Neutrophil (primary cell): ENCODE data around the gene RETREG2.

Source experiments
- H3K27ac ChIP-seq: fragments of 200-600 bp; sonication (generic); 2 replicates; pipeline ENCODE4 v1.5.1; 2016; ENCODE audit warnings: mild to moderate bottlenecking, moderate library complexity
- H3K27me3 ChIP-seq: fragments of 200-600 bp; sonication (generic); 2 replicates; pipeline ENCODE4 v1.6.0; 2016; ENCODE audit warnings: mild to moderate bottlenecking
- H3K36me3 ChIP-seq: fragments of 200-600 bp; sonication (generic); 2 replicates; pipeline ENCODE4 v1.5.1; 2017
- H3K4me1 ChIP-seq, 2 experiments: fragments of 200-600 bp in 1 of 2; sonication (generic) in 1 of 2; 1 replicate in 1 of 2; 2 replicates in 1 of 2; pipeline versions ENCODE4 v1.5.1 to v1.6.1; 2013 to 2016; ENCODE audit warnings: low read depth in 1 of 2, low read length in 1 of 2, mild to moderate bottlenecking in 1 of 2, moderate library complexity in 1 of 2; ENCODE audit not compliant: control insufficient read depth in 1 of 2, insufficient read depth in 1 of 2
- H3K4me3 ChIP-seq, 2 experiments: fragments of 200-600 bp in 1 of 2; sonication (generic) in 1 of 2; 1 replicate in 1 of 2; 2 replicates in 1 of 2; pipeline ENCODE4 v1.5.1; 2013 to 2016; ENCODE audit warnings: low read depth in 1 of 2, low read length in 1 of 2, mild to moderate bottlenecking in 1 of 2, moderate library complexity in 1 of 2
- H3K9me3 ChIP-seq: fragments of 200-600 bp; sonication (generic); 2 replicates; pipeline ENCODE4 v1.5.1; 2016
- TF ChIP-seq, protein P1 (sequence below): fragments of 200-600 bp; sonication (generic); IDR thresholded peaks from 2 replicates; pipeline ENCODE4 v1.5.1; 2016; ENCODE audit warnings: antibody characterized with exemption

The RETREG2 gene

DNA sequence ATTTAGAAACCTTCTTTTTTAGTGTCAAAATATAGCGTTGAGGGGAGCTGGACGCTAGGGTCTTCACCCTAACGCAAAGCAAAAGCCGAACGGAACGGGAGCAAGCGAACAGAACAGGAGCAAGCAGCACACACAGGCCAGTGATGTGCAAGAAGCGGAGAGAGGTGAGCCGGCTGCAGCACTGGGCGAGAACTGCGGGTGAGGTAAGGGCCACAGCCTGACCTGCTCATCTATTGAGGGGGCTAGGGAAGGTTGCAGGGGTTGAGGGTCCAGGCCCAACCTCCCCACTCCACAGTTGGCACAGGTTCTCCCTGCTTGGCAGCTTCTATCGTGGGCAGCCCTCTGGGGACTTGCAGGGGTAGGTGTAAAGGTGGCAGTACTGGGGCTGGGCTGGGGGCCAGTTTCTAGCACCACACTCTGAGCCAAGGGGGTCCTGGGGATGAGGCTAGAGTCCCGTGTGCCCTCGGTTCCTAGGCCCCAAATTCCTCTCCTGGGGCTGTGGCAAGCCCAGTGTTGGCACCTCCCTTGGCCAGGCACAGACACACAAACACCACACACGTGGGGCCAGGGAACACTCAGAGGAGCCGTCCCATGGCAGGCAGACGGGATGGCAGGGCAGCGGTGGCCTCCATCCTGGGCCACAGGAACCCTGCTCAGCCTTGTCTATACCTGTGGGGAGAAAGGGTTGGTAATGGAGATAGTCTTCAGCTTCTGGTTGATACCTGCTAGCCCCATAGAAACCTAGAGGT, 41.9 kb downstream of the RETREG2 start:
- Histone ChIP-seq H3K4me3 (no peak overlapping the region), H3K4me1 (peaks cover 53 to 55% of the 10 kb centered on the region in 2 experiments), H3K36me3 (peaks cover 64% of the 10 kb centered on the region), H3K9me3 (no peaks in the 10 kb centered on the region), H3K27ac (no peak overlapping the region), H3K27me3 (peaks cover 29% of the 10 kb centered on the region)
- TF ChIP-seq, protein P1, sequence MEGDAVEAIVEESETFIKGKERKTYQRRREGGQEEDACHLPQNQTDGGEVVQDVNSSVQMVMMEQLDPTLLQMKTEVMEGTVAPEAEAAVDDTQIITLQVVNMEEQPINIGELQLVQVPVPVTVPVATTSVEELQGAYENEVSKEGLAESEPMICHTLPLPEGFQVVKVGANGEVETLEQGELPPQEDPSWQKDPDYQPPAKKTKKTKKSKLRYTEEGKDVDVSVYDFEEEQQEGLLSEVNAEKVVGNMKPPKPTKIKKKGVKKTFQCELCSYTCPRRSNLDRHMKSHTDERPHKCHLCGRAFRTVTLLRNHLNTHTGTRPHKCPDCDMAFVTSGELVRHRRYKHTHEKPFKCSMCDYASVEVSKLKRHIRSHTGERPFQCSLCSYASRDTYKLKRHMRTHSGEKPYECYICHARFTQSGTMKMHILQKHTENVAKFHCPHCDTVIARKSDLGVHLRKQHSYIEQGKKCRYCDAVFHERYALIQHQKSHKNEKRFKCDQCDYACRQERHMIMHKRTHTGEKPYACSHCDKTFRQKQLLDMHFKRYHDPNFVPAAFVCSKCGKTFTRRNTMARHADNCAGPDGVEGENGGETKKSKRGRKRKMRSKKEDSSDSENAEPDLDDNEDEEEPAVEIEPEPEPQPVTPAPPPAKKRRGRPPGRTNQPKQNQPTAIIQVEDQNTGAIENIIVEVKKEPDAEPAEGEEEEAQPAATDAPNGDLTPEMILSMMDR, result no peak

DNA sequence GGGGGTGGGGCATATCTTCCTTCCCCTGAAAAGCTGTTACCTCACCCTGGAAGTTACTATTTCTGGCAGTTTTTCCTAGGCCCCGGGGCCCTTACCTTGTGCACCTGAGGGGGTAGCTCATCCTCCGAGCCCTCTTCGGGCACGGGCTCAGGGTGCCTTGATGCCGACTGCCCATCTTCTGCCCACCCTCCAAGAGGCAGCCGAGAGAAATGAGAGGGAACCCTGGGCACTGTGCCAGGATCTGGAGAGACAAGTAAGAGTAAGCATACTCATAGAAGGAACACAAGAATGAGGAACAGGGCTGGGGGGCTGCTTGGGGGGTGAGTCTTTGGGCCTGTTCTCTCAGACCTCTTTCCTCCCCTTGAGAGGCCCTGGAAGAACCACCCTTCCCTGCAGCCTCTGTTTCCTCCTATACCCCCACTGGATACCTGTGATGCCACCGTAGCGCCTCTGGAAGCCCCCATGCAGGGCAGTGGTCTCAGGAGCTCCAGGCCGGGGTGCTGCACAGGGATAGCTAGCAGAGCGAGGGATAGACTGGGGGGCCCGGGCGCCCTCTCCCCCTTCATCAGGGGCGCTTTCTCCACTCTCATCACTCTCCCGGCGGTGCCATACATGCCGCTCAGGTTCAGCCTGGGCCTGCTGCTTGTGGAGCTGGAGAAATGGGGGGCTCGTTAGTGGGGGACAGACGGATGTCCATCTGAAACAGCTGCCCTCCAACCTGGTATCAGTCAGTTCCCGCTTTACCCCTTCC, 42.8 kb downstream of the RETREG2 start:
- peaks cover 24% of the 10 kb centered on the region for H3K27me3 ChIP-seq
- H3K4me1 ChIP-seq, result peaks cover 61 to 63% of the 10 kb centered on the region in 2 experiments
- TF ChIP-seq, protein P1, result no peak
- no peaks in the 10 kb centered on the region for H3K9me3 ChIP-seq
- H3K4me3 ChIP-seq, result no peak overlapping the region
- no peak overlapping the region for H3K27ac ChIP-seq
- peaks cover 66% of the 10 kb centered on the region for H3K36me3 ChIP-seq

DNA sequence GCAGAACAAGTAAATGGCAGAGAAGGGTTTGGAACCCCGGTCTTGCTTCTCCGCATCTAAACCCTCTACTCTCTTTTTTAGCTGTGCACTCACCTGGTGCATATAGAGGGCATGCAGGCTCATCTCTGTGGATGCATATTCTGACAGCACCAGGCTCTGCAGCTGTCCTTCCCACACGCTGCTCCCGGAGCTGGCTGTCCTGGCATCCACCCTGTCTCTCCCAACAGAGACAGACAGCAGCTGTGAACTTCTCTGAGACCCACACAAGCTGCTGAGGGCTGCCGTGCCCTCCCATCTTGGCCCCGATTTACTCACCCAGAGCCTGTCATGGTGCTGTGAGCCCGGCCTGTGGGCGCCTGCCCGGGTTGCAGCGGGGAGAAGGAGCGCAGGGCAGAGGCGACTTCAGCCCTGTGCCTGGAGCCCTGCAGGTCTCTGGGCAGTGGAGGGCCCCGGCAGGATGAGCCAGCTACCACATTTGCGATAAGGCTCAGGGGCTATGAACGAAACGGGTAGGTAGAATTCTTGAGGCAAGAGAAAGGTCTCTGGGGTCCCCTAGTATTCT, 44.0 kb downstream of the RETREG2 start:
- Histone ChIP-seq H3K4me3 (no peak overlapping the region), H3K27me3 (peaks cover 15% of the 10 kb centered on the region), H3K27ac (no peak overlapping the region), H3K4me1 (peaks cover 72 to 75% of the 10 kb centered on the region in 2 experiments), H3K36me3 (peaks cover 66% of the 10 kb centered on the region), H3K9me3 (no peaks in the 10 kb centered on the region)
- TF ChIP-seq, protein P1, result no peak

DNA sequence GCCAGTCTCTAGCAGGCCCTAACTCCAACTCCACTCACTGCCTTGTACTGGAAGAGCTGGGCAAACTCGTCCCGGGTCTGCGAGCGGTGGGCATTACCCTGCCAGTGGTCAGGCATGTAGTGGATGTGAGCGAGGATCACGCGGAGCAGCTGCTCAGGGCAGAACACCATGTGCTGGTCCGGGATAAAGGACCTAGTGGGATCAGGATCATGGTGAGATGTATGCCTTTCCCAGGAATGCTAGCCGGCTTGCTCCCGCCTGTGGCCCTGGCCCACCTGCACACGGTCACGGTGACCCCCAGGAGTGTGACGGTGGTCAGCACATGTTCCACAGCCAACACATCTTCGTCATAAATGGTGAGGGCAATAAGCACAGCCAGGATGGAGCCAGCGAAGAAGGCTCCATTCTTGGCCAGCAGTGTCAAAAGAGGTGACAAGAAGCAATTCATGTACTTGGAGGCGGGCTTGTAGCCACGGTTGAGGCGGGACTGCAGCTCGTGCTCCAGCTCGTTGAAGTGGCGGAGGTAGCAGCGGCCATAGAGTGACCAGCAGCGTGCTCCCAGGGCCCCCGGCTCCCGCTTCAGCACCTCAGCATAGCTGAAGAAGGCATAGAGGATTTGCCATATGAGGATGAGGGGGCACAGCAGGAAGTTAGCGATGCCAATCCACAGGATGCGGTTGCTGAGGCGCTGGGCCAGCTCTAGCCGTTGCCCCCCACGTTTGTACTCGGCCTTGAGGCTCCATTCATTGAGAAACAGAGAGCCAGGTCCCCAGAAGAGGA, 45.9 kb downstream of the RETREG2 start:
- Histone ChIP-seq H3K27me3 (peaks cover 15% of the 10 kb centered on the region), H3K36me3 (peaks cover 62% of the 10 kb centered on the region), H3K4me1 (peaks cover 72 to 76% of the 10 kb centered on the region in 2 experiments), H3K9me3 (no peaks in the 10 kb centered on the region), H3K27ac (no peak overlapping the region), H3K4me3 (peak overlapping the region in 1 of 2 experiments; percentile 49)
- TF ChIP-seq, protein P1, result no peak

DNA sequence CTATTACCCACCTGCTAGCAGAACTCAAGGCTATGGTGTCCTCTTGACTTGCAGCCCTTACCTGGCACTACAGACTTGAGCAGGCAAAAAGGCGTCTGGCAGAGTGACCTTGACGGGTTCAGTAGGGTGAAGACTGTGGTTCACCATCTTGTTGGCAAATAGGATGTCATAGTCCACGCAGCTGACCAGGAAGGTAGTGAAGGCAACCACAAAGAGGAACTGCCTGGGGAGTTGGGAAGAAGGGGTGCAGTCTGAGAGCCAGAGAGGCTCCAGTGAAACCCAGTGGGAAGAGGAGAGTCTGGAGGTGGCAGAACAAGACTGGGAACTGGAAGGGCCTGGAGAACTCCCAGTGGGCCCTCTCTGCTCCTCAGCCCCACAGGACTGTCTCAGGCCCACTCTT, 47.3 kb downstream of the RETREG2 start:
- H3K27me3 ChIP-seq, result peaks cover 3% of the 10 kb centered on the region
- no peaks in the 10 kb centered on the region for H3K9me3 ChIP-seq
- peaks cover 49% of the 10 kb centered on the region for H3K36me3 ChIP-seq
- H3K4me3 ChIP-seq, result peak overlapping the region; percentile 0 to 49
- H3K27ac ChIP-seq, result peak overlapping the region; percentile 83
- TF ChIP-seq, protein P1, result no peak
- H3K4me1 ChIP-seq, result peaks cover 67 to 69% of the 10 kb centered on the region in 2 experiments
